GM12872 (cell line): Measurements from ENCODE around the gene PSMA7.

Source experiments
- CTCF ChIP-seq: IDR thresholded peaks from 3 replicates; pipeline ENCODE4 v1.5.1; 2011; ENCODE audit warnings: low read depth, mild to moderate bottlenecking, low read length, moderate library complexity; ENCODE audit not compliant: insufficient read depth

PSMA7 gene

GRCh38 chr20:62096421-62097380, 46.5 kb downstream of the PSMA7 start:
- TF ChIP-seq CTCF = no peak

- TF ChIP-seq CTCF = no peak
Measured at GRCh38 chr20:62089393-62089792, 53.8 kb downstream of the PSMA7 start.

- no peak for TF ChIP-seq CTCF
Measured at GRCh38 chr20:62088258-62089127, 54.7 kb downstream of the PSMA7 start.

GRCh38 chr20:62087632-62088031, 55.6 kb downstream of the PSMA7 start:
- TF ChIP-seq CTCF = no peak

GRCh38 chr20:62087227-62087626, 56.0 kb downstream of the PSMA7 start:
- TF ChIP-seq CTCF = no peak
